ENCODE data around the gene CD300A.

The CD300A gene

GRCh38 chr17:74522381-74523105, 56.1 kb downstream of the CD300A start:
- no peak for DNase-seq

DNA sequence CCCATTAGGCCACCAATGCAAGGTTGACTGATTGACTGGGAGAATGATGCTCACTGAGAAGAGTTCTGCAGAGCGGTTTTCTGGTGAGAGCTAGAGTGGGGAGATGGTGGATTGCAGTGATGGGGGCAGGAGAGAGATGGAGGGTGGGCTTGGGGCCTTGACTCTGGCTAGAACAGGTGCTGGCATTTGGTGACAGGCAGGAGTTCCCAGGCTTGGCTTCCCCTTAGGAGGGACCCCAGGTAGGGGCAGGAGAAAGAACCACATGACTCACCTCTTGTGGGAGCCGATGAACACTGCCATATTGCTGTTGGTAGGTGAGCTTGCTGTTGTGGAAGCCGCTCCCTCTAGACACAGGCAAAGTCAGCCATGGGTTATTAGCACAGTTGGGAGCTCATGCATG, 56.9 kb downstream of the CD300A start:
- DNase-seq, result no peak

- no peak for DNase-seq
Measured at GRCh38 chr17:74524653-74525464, 58.4 kb downstream of the CD300A start.

- DNase-seq, result no peak
Measured at GRCh38 chr17:74525465-74525725, 59.0 kb downstream of the CD300A start.

GRCh38 chr17:74525781-74526288, 59.4 kb downstream of the CD300A start:
- no peak for DNase-seq

DNA sequence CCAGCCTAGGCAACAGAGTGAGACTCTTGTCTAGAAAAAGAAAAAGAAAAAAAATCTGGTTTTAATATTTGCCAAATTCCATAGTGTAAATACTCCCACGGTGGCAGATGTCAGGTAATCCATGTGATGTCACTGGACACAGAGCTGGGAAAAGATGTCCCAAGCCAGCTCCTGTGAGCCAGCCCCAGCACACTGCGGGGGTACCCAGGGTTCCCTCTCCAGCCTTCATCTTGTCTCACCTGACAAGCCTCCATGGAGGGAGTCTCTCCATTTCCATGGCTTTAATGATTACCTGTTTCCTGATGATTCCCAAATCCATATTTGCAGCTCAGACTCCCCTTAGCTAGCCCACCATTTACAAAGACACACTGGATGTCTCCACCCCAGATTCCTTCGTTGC, 60.2 kb downstream of the CD300A start:
- DNase-seq, result no peak

GRCh38 chr17:74527081-74527480, 60.6 kb downstream of the CD300A start:
- no peak for DNase-seq

DNA sequence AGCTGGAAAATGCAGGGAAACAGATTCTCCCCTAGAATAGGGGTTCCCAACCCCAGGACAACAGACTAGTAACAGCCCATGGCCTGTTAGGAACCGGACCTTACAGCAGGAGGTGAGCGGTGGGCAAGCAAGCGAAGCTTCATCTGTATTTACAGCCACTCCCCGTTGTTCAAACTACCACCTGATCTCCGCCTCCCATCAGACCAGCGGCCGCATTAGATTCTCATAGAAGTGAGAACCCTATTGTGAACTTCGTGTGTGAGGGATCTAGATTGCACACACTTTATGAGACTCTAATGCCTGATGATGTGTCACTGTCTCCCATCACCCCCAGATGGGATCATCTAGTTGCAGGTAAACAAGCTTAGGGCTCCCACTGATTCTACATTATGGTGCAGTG, 61.3 kb downstream of the CD300A start:
- DNase-seq, result no peak

DNA sequence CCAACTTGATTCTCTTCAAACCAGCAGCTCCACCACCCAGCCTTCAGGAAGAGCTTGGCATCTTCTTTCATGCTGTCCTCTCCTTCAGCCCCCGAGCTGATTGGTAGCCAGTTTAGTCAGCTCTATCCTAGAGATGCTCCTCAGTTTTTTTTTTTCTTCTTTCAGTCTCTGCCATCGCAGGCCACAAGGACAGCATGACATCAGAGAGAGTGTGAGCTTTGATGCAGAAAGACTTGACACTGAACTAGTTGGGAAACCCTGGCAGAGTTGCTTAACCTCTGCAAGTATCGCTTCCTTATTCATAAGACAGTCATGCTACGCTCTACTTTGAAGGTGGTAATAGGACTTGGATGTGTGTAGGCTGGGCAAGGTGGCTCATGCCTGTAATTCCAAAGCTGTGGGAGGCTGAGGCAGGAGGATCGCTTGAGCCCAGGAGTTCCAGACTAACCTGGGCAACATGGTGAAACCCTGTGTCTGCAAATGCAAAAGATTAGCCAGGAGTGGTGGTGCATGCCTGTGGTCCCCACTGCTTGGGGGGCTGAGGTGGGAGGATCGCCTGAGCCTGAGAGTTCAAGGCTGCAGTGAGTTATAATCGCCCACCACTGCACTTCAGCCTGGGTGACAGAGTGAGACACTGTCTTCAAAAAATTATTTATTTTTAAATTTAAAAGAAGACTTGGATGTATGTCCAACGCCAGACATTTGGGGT, 62.2 kb downstream of the CD300A start:
- DNase-seq, result peak; percentile 99 to 100

DNA sequence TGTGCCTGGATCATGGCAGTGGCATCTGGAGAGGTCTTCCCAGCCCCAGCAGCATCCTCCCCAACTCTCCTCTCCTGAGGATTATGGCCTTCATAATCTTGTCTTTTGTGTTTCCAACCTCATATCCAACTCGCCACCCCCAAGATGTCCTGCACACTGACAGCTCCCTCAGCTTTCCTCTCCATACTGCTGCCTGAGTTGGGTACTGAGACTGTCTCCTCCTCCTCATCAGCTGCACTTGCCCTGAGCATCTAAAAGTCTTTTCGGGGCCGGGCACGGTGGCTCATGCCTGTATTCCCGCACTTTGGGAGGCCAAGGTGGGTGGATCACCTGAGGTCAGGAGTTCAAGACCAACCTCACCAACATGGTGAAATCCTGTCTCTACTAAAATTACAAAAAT, 62.8 kb downstream of the CD300A start:
- no peak for DNase-seq

DNA sequence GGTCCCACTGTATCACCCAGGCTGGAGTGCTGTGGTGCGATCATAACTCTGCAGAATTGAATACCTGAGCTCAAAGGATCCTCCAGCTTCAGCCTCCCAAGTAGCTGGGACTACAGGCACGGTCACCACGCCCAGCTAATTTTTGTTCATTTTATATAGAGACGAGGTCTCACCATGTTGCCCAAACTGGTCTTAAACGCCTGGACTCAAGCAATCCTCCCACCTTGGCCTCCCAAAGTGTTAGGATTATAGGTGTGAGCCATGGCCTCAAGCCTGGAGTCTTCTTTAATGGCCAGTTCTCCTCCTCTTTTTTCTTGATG, 64.4 kb downstream of the CD300A start:
- DNase-seq, result no peak

- DNase-seq, result peak; percentile 67 to 75
Measured at GRCh38 chr17:74531231-74531761, 64.9 kb downstream of the CD300A start, which contains the start of gene CD300LB. TSS of gene CD300LB (minus strand) at chr17:74531475. CDS start at chr17:74531350, 125 bp downstream.

DNA sequence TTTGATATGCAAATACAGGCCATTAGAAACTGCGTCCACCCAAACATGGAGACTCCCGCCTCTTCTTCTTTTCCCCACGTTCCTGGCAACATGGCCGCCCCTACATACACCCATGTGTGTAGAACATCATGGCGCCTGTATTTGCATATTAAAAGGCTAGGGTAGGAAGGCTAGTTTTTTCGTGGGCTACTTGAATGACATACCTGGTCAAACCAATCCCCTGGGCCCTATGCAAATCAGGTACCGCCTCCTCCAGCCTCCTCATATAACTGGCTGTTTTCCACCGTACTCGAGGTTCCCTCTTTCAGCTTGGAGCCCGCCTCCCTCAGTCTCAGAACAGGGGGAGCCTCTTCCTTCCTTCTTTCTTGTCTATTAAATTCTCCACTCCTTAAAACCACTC, 65.7 kb downstream of the CD300A start:
- peak; percentile 100 for DNase-seq

All from AML-193 (cell line).